ENCODE data around the gene FASTKD3.
A peak's percentile ranks its signal among the peaks of the same experiment; 100 is the strongest.

The FASTKD3 gene

GRCh38 chr5:7877851-7878250, 9.0 kb upstream of the FASTKD3 start:
- no peak for DNase-seq

GRCh38 chr5:7876867-7877266, 8.0 kb upstream of the FASTKD3 start:
- DNase-seq, result peak; percentile 47

DNA sequence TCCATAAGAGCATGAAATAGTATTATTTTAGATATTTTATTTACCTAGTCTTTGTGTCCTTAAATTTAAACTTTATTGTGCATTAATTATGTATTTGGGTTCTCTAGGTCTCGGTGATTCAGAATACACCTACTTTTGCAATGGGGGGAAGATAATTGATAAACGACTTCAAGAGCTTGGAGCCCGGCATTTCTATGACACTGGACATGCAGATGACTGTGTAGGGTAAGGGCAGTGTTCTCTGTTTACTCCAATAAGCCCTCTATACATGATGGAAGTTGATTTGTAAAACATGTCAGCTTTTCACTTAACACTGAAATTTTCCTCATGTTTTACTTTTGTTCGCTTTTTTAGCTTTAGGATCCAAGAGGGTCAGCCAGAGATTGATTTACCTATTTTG, 6.3 kb upstream of the FASTKD3 start:
- no peak for DNase-seq

DNA sequence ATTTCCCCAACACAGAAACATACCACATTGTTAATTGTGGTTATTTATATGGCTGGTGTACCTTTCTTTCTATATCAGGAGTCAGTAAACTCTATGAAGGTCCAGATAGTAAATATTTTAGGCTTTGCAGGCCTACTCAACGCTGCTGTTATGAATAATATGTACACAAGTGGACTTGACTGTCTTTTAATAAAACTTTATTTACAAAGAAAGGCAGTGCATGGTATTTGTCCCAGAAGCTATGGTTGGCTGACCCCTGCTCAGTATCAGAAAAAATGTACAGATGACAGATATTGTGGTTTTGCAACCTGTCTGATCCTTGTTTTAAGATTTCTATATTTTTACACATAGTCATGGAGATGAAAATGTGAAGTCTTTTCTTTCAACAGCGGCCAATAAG, 5.8 kb upstream of the FASTKD3 start:
- DNase-seq, result no peak

DNA sequence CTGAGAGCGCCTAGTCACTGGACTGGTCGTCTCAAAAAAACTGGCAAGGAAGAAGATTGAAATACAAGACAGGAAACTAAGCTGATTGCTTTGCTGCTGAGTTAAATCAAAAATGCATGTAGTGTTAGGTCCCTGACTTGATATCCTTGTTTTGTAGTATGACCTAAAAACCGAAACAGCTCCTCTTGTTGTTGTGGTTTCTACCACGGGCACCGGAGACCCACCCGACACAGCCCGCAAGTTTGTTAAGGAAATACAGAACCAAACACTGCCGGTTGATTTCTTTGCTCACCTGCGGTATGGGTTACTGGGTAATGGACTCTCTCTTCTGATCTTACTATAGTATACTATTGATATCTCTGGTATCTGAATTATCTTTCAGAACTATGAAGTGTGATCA, 4.4 kb upstream of the FASTKD3 start:
- no peak for DNase-seq

DNA sequence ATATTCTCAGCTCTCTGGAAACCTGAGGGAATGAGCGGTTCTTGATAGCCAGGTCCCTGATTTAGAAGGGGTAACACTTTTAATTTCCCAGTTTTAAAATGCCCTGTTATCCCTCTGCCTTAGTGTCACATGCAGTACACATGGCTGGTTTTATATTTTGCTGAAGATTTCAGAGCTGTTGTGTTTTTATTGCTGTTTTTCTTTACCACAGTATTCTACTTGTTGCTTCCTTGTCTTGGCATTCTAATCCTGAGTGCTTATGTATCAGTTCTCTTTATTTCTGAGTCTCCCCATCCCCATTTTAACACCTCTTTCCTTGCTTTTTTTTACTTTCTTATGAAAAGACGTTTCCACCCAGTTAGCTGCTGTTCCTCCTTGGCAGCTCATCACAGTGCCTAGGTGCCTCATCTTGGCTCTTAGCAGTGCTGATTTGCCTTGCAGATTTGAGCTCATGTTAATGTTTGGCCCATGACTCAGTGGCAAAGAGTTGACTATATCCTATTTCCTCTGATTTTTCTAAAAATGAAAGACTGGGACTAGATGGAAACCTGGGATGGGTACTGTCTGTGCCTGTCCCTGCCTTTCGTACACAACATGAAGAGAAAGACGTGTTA, 3.8 kb upstream of the FASTKD3 start:
- no peak for DNase-seq

DNA sequence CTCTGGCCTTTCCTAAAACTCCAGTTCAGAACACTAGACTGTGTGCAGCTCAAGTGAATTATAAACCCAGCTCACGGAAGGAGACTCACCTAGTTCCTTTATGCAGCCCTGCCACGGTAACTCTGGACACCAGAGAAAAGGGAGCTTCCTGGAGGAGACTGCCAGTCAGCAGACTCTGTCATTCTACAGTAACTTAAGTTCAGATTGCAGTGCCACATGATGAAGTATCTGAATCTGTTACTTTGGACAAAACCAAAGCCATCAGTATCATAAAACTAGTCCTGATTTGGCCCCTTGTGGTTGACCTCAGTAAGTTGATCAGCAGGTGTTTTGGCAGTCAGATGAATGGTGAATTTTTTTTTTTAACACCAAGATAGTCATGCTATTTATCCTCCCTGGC, 2.8 kb upstream of the FASTKD3 start:
- no peak for DNase-seq

GRCh38 chr5:7869474-7870136, 774 bp upstream of the FASTKD3 start:
- DNase-seq, result no peak

GRCh38 chr5:7868427-7868772, 431 bp downstream of the FASTKD3 start:
- DNase-seq, result no peak

GRCh38 chr5:7867260-7867659, 1.6 kb downstream of the FASTKD3 start:
- no peak for DNase-seq

DNA sequence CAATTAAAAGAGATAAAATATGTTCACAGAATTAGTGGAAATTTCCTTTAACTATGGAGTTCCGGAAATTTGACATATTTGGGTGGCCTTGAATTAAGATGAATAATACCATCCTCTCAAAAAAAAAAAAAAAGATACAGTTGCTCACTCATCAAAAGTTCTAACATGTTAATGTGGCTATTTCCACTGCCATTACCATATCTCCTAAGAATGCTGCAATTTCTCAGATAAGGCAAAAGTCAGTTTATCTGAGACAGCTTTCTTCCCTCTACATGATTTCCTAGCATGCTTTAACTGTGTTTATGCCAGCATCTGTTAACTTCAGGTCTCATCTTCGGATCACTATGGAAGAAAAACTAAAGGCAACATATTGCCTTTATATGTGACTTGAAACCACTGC, 2.6 kb downstream of the FASTKD3 start:
- no peak for DNase-seq

- no peak for DNase-seq
These were observed 10.8 kb downstream of the FASTKD3 start for GRCh38 chr5:7857926-7858632.

- DNase-seq, result no peak
These were observed 11.5 kb downstream of the FASTKD3 start for GRCh38 chr5:7857361-7857760.

- DNase-seq, result peak; percentile 75
These were observed 12.0 kb downstream of the FASTKD3 start for GRCh38 chr5:7856855-7857254.

DNA sequence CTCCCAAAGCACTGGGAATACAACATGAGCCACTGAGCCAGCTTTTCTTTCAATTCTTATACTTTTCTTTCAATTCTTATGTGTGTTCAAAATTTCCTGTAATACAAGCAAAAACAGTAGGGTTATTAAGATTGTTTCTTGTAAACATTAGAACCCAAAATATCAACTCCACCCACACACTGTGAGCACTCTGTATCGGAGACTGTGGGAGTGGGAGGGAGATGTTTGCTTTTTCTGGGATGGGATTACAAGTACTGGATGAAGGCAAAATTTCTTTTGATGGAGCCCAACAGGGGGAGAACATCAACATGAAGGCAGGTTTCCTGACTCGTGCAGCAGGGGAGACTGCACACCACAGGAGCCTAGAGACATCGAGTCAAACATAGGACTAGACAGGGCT, 13.2 kb downstream of the FASTKD3 start:
- DNase-seq, result no peak

DNA sequence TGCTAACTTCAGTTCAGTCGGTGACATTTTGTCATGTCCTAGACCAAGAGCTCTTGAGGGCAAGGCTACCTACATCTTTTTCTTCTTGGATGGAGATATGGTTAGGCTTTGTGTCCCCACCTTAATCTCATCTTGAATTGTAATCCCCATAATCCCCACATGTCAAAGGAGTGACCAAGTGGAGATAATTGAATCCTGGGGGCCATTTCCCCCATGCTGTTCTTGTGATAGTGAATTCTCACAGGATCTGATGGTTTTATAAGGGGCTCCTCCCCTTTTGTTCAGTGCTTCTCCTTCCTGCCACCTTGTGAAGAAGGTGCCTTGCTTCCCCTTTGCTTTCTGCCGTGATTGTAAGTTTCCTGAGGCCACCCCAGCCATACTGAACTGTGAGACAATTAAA, 15.8 kb downstream of the FASTKD3 start:
- DNase-seq, result no peak

DNA sequence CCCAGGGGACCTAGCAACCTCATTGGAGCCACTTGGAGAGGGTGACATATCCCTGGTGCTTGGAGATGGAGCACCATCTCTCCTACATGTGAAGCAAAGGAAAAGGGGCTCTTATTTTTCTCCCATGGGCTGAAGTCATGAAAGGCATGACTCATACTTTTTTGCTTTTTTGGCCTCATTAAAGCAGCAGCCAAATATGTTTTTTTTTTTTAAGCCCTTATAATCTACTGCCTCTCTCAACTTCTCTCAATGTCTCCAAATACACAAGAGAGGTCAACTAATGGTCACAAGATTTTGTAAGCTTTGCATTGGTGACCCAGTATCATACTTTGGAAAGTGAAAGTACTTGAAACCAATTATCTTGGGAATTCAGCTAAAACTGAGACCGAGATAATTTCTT, 16.3 kb downstream of the FASTKD3 start:
- no peak for DNase-seq

DNA sequence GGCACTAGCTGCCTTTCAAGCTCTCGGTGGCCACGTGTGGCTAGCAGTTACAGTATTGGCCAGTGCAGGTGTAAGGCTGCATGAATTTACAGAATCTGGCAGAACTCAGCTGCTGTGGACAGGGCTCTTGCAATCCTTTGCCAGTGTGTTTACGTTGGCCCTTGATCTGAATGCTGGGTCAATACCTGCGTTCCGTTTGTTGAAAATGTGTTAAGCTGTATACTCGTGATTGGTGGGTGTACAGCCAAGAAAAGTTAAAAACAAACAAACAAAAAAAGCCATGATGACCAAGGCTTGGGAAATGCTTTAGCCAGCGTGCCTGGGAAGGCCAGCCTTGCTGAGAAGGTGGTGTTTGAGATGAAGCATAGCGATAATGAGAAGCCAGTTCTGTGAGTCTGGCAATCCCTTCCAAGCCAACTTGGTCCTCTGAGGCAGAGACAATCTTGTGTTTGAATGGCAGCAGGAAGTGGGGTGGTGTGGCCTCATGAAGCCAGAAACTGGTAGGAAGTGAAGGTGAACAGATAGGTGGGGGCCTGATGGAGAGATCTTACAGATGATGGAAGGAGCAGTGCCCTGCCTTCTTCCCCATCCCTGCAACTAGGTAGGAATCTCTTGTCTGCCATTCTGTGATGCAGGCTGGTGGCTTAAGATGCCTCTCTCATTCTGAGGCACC, 17.1 kb downstream of the FASTKD3 start:
- no peak for DNase-seq

DNA sequence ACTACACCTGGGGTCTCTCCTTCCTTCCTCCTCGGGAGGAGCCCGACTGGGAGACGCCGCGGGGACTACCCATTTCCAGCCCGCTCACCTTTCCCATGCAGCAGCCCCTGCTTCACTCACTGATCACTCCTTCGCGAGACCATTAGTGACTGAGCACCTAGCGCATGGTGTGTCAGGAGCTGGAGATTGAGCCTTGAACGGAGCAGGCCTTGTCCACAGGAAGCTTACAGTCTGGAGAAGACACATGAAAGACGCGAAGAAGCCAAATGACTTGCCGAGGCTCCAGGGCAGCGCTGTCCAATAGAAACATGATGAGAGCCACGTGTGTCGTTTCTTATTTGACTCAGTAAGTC, 17.6 kb downstream of the FASTKD3 start:
- DNase-seq, result no peak

- DNase-seq, result peak; percentile 13
These were observed 18.2 kb downstream of the FASTKD3 start, which contains the start of gene CFAP90 for GRCh38 chr5:7850395-7851239. Gene CFAP90, minus strand, starts transcription at chr5:7851133. Its CDS starts 112 bp downstream, at chr5:7851021.

DNA sequence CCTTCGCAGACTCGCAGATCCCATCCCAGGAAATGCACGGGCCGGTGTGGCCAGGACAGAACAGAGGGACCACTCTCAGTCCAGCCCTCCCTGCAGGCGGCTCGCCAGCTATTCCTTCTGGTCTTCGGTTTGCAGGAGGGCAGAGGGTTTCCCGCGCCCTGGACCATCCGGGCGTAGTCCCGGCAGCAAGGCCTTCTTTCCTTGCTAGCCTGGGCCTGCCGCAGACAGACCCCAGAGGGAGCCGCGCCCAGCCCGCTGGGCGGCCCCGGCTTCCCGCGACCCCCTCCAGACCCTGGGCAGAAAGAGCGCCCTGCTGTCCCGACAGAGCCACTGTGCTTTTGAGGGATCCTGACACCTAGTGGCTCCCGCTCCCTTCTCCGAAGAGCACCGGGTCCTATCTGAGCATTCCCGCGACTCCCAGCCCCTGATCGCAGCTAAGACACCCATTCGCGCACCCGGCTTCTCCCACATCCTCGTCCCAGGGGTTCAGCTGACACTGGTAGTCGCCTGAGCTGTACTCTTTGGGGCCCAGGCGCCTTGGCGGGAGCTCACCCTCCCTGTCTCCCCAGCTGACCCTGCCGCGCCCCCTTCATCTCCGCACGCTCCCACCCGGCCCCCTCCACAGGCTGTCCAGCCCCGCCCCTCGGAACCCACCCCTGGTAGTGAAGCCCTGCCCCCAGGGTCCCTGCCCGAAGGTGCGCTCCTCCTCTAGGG, 19.0 kb downstream of the FASTKD3 start:
- no peak for DNase-seq

DNA sequence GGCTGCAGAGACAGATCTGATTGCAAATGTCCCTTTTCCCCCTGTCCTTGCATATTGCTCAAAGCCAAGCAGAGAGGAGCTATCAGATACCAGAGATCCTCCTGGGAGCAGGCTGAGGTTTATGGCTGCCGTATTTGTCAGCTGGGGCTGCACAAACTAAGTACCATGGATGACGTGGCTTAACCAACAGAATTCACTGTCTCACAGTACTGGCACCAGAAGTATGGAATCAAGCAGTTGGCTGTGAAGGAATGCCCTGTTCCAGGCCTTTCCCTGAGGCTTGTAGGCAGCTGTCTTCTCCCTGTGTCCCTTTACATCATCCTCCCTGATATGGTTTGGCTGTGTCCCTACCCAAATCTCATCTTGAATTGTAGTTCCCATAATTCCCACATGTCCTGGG, 20.5 kb downstream of the FASTKD3 start:
- DNase-seq, result no peak

Data from kidney glomerular epithelial cell (primary cell).